GM21360 (cell line): ENCODE results near the gene TIMM22.
"Not testable (repeated sequence)": the region's sequence is repeated elsewhere in the genome, so short reads cannot be mapped to it uniquely, and the experiment has no call there.

ENCODE experiments used
- ATAC-seq: cut with Tn5 transposase; IDR thresholded peaks from one replicate; pipeline ENCODE4 v1.9.1; 2021; ENCODE audit warnings: mild to moderate bottlenecking, moderate library complexity; ENCODE audit not compliant: unreplicated experiment

Gene TIMM22

DNA sequence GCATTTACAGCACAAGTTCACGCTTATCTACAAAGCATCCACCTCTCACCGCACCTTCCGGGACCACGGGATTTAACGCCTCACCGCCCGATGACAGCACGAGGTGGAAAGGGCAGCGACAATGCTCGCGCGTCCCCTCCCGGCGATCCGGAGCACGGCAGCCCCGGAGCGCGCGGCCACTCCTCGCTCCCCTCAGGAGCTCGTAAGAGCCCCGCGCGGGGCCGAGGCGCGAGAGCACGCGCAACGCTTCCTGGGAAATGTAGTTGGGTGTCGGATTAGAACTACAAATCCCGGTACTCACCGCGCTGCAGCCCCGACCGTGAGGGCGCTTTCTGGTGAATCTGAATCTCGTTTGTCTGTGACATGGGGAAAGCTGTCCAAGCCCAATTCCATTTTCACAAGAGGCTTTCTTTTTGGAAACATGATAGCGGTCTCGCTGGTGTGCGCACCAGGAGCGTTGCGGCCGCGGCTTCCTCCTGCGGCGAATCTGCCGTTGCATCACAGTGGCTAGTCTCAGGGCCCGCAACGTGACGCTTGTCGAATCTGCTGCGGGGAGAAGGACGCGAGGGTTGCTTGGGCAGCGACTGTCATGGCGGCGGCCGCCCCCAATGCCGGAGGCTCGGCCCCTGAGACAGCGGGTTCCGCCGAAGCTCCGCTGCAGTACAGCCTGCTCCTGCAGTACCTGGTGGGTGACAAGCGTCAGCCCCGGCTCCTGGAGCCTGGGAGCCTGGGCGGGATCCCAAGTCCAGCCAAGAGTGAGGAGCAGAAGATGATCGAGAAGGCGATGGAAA, at the start of gene TIMM22:
Gene TIMM22, plus strand, starts transcription at position 576 of the 791 bp plus-strand sequence. Its CDS starts 14 bp downstream, at position 590.
- ATAC-seq, result peak; percentile 83

DNA sequence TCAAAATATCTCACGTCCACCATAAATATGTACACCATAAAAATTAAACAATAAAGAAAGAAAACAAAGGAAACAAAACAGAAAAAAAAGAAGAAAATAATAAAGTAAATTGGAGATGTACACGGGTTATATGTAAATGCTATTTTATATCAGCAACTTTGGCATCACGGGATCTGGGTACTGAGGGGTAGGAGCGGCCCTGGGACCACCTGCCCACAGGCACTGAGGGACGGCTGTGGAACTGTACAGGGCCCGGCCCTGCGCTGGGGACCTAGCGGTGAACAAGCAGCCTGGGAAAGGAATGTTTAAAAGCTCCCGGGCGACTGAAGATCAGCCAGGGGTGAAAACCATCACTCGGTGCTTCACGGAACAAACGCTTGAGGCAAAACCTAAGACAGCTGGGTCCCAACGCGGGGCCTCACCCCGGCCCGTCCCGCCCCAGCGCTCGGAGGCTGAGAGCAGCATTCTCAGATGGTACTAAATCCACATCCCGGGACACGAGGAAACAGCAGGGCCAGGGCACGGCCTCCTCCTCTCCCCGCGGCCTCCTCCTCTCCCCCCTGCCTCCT, 48.6 kb upstream of the TIMM22 start:
- ATAC-seq, result no peak

DNA sequence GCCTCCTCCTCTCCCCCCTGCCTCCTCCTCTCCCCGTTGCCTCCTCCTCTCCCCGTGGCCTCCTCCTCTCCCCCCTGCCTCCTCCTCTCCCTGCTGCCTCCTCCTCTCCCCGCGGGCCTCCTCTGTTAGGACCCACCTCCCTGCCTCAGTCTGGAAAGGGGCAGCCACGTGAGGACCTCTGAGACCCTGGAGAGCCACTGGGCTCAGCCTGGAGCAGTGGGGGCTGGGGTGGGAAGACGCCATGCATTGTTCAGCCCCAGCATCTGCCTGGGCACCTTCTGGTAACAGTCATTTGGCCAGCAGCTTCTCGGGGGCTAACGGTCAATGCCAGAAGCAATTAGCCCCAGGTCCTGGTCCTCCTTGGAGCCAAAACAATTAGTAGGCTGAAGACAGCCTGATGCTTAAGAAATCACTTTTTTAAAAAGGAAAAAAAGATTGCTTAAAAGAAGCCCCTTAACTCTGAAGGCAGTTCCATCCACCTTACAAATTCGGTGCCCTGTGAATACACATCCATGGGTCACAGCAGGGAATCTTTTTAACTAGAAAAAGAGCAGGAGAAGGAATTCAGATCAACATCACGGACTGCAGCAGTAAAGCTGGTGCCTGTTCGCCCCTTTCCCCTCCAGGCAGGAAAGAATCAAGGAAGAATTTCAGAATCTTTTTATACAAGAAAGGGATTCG, 47.2 kb upstream of the TIMM22 start:
- ATAC-seq, result no peak

DNA sequence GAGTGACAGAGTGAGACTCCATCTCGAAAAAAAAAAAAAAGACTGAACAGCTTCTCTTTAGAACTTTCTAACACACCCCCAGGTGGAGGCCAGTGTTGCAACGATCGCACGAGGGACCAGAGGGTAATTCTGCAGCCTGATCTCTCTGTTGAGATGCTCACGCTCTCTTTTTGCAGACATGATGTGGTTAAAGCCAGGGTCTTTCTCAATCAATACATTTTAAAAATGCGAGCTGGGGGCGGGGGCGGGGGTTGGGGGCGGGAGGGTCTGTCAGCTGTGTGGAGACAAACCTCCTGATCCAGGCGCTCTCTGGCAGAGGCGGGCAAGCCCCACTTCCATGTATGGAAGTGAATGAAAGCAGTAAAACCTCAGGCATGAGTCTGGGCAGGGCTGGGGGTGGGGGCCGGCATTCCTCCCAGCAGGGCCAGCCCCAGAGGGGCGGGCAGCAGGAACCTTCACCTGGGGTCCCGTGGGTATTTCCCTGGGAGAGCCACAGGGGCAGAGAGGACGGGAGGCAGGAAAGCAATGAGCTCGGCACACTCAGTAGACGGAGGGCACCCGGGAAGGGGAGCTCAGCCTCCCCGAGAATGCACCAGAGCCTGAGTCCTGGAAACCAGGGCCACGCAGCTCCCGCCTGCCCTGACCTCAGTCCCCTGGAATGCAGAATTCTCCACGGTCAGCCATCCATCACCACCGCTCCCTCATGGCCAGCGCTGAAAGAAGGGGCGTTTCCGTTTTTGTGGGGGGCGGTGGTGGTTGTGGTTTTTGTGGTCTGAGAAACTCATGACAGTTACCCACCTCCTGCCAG, 45.4 kb upstream of the TIMM22 start:
- no peak for ATAC-seq

DNA sequence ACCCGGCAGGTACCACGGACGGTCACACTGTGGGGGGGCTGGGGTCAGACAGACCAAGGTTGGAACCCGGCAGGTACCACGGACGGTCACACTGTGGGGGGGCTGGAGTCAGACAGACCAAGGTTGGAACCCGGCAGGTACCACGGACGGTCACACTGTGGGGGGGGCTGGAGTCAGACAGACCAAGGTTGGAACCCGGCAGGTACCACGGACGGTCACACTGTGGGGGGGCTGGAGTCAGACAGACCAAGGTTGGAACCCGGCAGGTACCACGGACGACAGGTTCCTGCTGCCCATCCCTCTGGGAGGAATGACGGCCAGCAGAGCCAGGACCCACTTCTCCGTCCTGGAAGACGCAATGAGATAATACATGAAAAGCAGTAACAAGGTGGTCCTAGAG, 44.3 kb upstream of the TIMM22 start:
- not testable (repeated sequence) for ATAC-seq

DNA sequence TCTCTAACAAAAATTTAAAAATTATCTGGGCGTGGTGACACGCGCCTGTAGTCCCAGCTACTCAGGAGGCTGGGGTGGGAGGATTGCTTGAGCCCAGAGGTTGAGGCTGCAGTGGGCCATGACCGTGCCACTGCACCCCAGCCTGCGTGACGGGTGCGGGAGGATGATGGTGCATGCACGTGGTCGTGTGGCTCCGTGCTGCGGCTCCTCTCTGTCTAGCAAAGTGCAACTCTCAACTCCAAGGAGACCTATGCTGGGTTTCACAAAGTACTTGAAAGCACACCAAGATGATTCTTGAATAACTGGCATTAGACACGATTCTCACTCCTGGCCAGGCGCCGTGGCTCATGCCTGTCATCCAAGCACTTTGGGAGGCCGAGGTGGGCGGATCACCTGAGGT, 43.2 kb upstream of the TIMM22 start:
- no peak for ATAC-seq

GRCh38 chr17:954431-955164, 42.3 kb upstream of the TIMM22 start:
- ATAC-seq, result no peak

DNA sequence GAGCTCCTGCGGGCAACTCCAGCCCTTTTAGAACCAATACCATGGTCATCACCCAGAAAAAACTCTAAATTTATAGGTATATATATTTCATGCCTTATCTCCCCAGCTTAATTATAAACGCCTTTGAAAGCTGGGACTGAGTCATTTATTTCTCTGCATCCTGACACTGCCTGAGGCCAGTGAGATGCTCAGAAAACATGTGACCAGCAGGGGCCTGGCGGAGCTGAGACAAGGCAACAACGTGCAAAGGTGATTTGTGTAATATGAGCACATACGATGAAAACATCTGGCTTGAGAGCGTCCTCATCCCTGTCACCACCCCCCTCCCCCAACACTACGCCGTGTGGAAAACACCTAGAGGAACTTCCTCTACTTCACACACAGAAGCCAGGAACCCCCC, 40.0 kb upstream of the TIMM22 start:
- no peak for ATAC-seq

GRCh38 chr17:957856-958421, 39.0 kb upstream of the TIMM22 start:
- no peak for ATAC-seq

DNA sequence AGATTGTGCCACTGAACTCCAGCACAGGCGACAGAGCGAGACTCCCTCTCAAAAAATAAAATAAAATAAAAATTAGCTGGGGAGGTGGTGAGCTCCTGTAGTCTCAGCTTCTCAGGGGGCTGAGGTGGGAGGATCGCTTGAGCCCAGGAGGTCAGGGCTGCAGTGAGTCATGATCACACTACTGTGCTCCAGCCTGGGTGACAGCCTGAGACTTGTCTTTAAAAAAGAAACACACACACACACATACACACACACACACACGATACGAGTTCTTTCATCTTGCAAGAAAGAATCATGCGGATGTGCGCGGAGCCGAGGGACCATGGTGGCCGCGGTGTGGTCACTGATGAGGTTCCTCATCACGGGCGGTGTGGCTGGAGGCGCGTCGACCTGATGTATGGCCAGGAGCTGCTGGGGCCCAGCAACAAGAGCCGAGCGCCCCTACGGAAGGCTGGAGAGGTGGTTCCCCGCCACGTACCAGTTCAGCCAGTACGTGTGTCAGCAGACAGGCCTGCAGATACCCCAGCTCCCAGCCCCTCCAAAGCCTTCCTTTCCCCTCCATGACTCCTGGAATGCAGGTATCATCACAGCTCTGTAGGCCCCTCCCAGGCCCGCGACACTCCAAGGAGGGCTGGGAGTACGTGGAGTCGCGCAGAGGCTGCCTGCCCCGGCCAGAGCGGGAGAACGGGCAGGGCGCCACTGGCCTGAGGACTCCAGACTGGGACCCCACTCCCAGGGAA, 38.0 kb upstream of the TIMM22 start:
- no peak for ATAC-seq

DNA sequence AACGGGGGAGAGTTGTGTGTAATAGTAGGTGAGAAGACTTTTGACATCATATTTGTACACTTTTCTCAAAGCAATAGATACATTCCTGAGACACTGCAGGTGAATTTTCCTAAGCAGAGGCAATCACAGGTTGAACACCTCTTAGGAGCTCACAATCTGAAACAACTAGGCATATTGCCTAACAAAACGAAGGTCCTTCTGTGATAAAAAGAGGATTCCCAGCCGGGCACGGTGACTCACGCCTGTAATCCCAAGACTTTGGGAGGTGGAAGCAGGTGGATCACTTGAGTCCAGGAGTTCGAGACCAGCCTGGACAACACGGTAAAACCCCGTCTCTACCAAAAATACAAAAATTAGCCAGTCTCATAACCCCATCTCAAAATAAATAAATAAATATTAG, 34.8 kb upstream of the TIMM22 start:
- no peak for ATAC-seq

DNA sequence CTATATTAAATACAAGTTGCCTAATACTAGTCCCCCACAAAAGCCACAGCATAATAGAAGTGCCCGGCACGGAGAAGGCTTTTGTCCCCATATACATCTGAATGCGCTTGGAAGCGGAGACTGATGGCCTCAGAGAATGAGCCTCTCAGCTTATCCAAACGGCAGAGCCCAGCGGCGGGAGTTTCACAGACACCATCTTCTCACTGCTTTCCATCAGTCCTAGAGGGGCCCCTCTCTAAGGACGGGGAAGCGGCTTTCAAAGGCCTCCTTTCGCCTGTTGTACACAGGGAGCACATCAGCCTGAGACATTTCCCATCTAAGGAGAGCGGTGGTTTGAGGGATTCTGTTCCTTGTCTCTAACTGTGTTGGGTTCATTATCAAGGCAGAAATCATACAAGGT, 34.3 kb upstream of the TIMM22 start:
- no peak for ATAC-seq

- ATAC-seq, result no peak
Observed at GRCh38 chr17:964876-965275, 32.1 kb upstream of the TIMM22 start.

GRCh38 chr17:965311-965989, 31.5 kb upstream of the TIMM22 start:
- ATAC-seq, result no peak

DNA sequence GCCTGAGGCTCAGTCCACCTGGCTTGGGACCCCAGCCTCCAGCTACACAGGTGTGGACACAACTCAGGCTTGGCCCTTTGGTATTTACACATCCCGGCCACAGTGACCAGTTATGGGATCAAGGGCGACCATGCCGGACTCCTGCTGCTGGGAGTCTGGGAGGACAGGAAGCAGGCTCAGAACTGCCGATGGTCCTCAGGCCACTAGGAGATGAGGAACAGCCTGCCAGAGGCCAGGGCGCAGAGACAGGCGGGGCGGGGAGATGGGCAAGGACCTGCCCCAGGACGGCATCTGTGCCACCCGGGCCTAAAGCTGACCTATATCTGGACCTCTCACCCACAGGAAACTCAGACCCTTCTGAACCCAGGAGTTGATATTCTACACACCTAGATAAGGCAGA, 29.8 kb upstream of the TIMM22 start:
- ATAC-seq, result no peak

GRCh38 chr17:968812-969730, 27.9 kb upstream of the TIMM22 start:
- no peak for ATAC-seq

DNA sequence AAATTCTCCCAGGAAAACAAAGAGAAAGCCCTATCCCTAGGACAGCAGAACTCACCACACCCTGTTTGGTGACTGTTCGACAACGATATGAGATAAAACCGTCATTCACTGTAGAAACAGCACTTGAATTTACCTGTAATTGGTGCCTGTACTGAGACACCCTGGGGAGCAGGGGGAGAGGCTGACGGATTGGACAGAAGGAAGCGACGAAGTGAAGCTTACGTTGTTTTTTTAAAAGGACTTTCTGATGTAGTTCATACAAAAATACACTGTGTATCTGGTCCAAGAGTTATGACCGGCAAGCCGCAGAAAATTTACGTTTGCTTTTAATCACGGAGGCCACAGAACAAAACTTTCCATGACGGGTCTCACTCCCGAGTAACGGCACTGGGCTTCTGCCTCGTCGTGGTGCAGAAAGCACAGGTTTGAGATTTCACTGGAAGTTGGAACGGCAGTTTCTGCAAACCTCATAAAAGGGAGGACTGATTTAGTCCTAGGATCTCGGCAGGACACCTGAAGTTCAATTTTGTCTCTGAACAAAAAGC, 27.0 kb upstream of the TIMM22 start:
- no peak for ATAC-seq

GRCh38 chr17:970364-970763, 26.6 kb upstream of the TIMM22 start:
- ATAC-seq, result no peak
